Measurements from ENCODE around the gene IMMT. TPM values are rescaled to one million over a fixed set of nuclear protein-coding genes. Genes with fewer than 3 reads are reported as not detected.
A peak's percentile ranks its signal among the peaks of the same experiment; 100 is the strongest.

The IMMT gene
- total RNA-seq, 1 donor from 2014 or later = 107 TPM

DNA sequence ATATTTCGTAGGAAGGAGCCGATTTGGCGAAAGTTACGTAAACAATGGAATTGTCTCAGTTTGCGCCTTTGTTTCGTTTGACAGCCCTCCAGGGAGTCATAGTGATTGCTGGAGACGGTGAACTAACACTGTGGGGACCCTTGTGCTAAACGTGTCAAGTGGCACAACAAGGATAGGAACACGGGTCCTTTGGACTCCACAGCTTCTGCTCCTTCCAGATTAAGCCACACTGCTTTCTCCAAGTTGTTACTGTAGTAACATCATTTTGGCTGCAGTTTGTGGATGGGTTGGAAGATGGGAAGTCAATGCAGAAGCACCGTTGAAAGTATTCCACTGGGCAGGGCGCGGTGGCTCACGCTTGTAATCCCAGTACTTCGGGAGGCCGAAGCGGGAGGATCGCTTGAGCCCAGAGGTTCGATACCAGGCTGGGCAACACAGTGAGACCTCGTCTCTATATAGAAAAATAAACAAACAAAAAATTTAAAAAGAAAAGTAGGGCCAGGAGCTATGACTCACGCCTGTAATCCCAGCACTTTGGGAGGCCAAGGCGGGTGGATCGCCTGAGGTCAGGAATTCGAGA lies 636 bp upstream of the IMMT start:
- H3K9me3 Mint-ChIP-seq (ENCODE audit: unreplicated experiment) = no peaks in the 10 kb centered on the region
- H3K4me3 Mint-ChIP-seq (ENCODE audit: unreplicated experiment) = peak overlapping the region; percentile 95
- no peaks in the 10 kb centered on the region for H3K27me3 Mint-ChIP-seq (ENCODE audit: unreplicated experiment)
- peaks cover 4% of the 10 kb centered on the region for H3K36me3 Mint-ChIP-seq (ENCODE audit: low read depth, unreplicated experiment)
- H3K4me1 Mint-ChIP-seq (ENCODE audit: unreplicated experiment) = peaks cover 34% of the 10 kb centered on the region
- DNase-seq (ENCODE audit: low spot score) = no peak
- TF ChIP-seq CTCF (IDR thresholded peaks at IDR 0.05; ENCODE audit: unreplicated experiment) = no peak
- peak overlapping the region; percentile 85 for H3K27ac Mint-ChIP-seq (ENCODE audit: unreplicated experiment)

DNA sequence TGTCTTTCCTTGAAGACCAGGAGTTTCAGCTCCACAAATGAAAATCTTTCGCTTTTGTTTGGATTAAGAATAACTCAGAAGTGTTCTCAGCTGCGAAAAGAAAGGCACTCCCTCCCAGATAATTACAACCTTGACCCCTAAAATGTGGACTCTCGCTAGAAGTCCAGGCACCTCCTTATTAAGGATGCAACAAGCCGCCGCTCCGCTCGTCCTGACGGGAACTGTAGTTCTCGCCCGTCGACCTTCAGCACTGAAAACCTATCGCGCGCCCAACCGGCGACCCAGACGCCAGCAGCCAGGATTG lies 559 bp downstream of the IMMT start:
- TF ChIP-seq CTCF (IDR thresholded peaks at IDR 0.05; ENCODE audit: unreplicated experiment) = no peak
- H3K27ac Mint-ChIP-seq (ENCODE audit: unreplicated experiment) = peak overlapping the region; percentile 85
- H3K36me3 Mint-ChIP-seq (ENCODE audit: low read depth, unreplicated experiment) = peaks cover 8% of the 10 kb centered on the region
- peaks cover 3% of the 10 kb centered on the region for H3K27me3 Mint-ChIP-seq (ENCODE audit: unreplicated experiment)
- H3K9me3 Mint-ChIP-seq (ENCODE audit: unreplicated experiment) = no peaks in the 10 kb centered on the region
- DNase-seq (ENCODE audit: low spot score) = no peak
- H3K4me3 Mint-ChIP-seq (ENCODE audit: unreplicated experiment) = peak overlapping the region; percentile 95
- H3K4me1 Mint-ChIP-seq (ENCODE audit: unreplicated experiment) = peaks cover 30% of the 10 kb centered on the region

DNA sequence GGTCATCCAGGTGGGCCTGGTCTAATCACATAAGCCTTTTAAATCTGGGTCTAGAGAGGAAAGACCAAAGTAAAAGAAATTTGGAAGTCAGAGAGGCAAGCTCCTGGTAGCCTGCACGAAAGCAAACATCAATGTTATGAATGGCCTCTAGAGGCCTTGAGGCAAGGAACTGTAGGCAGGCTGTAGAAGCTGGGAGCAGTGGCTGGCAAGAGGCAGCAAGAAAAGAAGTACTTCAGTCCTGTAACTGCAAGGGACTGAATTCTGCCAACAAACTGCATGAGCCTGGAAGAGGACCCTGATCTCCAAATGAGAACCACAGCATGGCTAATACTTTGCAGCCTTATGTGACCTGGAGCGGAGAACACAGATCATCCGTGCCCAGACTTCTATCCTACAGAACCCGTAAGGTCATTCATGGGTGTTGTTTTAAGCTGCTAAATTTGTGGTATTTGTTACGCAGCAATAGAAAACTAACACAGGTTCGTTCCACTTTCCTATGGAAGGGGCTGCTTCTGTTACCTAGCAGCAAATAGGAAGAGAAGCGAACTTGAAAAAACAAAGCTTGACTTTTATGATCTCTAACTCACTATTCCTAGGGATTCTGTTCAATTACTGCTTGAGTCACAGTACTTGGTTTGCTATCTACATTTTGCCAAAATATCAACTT lies 1.2 kb downstream of the IMMT start:
- Mint-ChIP-seq H3K9me3 (ENCODE audit: unreplicated experiment) (no peaks in the 10 kb centered on the region), H3K4me1 (ENCODE audit: unreplicated experiment) (peaks cover 28% of the 10 kb centered on the region), H3K36me3 (ENCODE audit: low read depth, unreplicated experiment) (peaks cover 8% of the 10 kb centered on the region), H3K4me3 (ENCODE audit: unreplicated experiment) (peak overlapping the region; percentile 95), H3K27me3 (ENCODE audit: unreplicated experiment) (peaks cover 3% of the 10 kb centered on the region), H3K27ac (ENCODE audit: unreplicated experiment) (no peak overlapping the region)
- TF ChIP-seq CTCF (IDR thresholded peaks at IDR 0.05; ENCODE audit: unreplicated experiment) = no peak
- DNase-seq (ENCODE audit: low spot score) = no peak

DNA sequence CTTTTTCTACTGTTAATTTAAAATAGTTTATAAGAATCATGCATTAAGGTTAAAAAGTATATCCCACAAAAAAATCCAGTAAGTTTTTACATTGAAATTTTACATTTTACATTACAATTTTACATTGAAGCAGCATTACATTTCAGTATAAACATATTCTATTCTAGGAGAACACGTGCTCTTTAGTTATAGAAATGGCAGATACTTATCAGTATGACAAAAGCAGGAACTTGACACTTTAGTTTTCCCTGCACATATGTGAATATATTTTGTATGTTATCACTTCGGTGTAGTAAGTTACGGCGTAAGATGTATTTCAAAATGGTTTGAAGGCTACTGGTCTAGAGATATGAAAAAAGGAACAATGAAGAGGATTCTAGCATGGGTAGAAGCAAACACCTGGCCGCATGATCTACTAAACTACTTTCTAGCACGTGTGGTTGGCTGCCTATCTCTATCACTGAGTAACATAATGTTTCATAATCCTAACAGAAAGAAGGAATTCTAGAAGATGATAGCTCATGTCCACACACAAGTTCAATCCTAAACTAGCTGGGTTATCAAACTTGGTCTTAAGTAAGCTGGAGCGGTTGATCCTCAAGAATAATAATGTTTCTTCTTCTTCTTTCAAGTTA lies 5.4 kb downstream of the IMMT start:
- no peak overlapping the region for H3K27ac Mint-ChIP-seq (ENCODE audit: unreplicated experiment)
- TF ChIP-seq CTCF (IDR thresholded peaks at IDR 0.05; ENCODE audit: unreplicated experiment) = no peak
- no peaks in the 10 kb centered on the region for H3K9me3 Mint-ChIP-seq (ENCODE audit: unreplicated experiment)
- no peak for DNase-seq (ENCODE audit: low spot score)
- H3K4me3 Mint-ChIP-seq (ENCODE audit: unreplicated experiment) = no peak overlapping the region
- peaks cover 3% of the 10 kb centered on the region for H3K27me3 Mint-ChIP-seq (ENCODE audit: unreplicated experiment)
- peaks cover 3% of the 10 kb centered on the region for H3K36me3 Mint-ChIP-seq (ENCODE audit: low read depth, unreplicated experiment)
- H3K4me1 Mint-ChIP-seq (ENCODE audit: unreplicated experiment) = peaks cover 35% of the 10 kb centered on the region

- H3K9me3 Mint-ChIP-seq (ENCODE audit: unreplicated experiment) = no peaks in the 10 kb centered on the region
Observed at GRCh38 chr2:86186431-86186830, 8.8 kb downstream of the IMMT start.

More at GRCh38 chr2:86186431-86186830, 8.8 kb downstream of the IMMT start:
- no peak for DNase-seq (ENCODE audit: low spot score)
- Mint-ChIP-seq H3K27ac (ENCODE audit: unreplicated experiment) (no peak overlapping the region), H3K4me1 (ENCODE audit: unreplicated experiment) (peaks cover 20% of the 10 kb centered on the region), H3K27me3 (ENCODE audit: unreplicated experiment) (peaks cover 3% of the 10 kb centered on the region), H3K4me3 (ENCODE audit: unreplicated experiment) (no peak overlapping the region), H3K36me3 (ENCODE audit: low read depth, unreplicated experiment) (peaks cover 3% of the 10 kb centered on the region)
- no peak for TF ChIP-seq CTCF (IDR thresholded peaks at IDR 0.05; ENCODE audit: unreplicated experiment)
